ENCODE results near the gene ZDHHC3.

GRCh38 chr3:45003406-45003805 lies 27.4 kb upstream of the ZDHHC3 start:
- TF ChIP-seq CTCF (IDR thresholded peaks at IDR 0.05): no peak
- TF ChIP-seq POLR2A (IDR thresholded peaks at IDR 0.05): no peak

Measured in tibial nerve (tissue), 3 donors.